SJCRH30 (cell line): ENCODE measurements around the gene MDK. TPM values are rescaled to one million over a fixed set of nuclear protein-coding genes. Genes with fewer than 3 reads are reported as not detected.
A peak's percentile ranks its signal among the peaks of the same experiment; 100 is the strongest.

Source experiments
- DNase-seq, 2 experiments: peaks; one replicate each; pipeline ENCODE4 v3.0.0-alpha.2; 2015 to 2020
- H3K27ac ChIP-seq: fragments of 250-450 bp; sonication (Bioruptor Pico); 2 replicates; pipeline ENCODE4 v1.5.1; 2020; ENCODE audit warnings: mild to moderate bottlenecking, moderate library complexity
- H3K27me3 ChIP-seq: fragments of 250-450 bp; sonication (Bioruptor Pico); 2 replicates; pipeline ENCODE4 v1.5.1; 2020; ENCODE audit warnings: mild to moderate bottlenecking, moderate library complexity
- H3K36me3 ChIP-seq: fragments of 250-450 bp; sonication (Bioruptor Pico); 2 replicates; pipeline ENCODE4 v1.5.1; 2020; ENCODE audit warnings: mild to moderate bottlenecking, moderate library complexity
- H3K4me1 ChIP-seq: fragments of 250-450 bp; sonication (Bioruptor Pico); 2 replicates; pipeline ENCODE4 v1.5.1; 2020; ENCODE audit warnings: mild to moderate bottlenecking, moderate library complexity
- H3K4me3 ChIP-seq: fragments of 250-450 bp; sonication (Bioruptor Pico); 2 replicates; pipeline ENCODE4 v1.5.1; 2020; ENCODE audit warnings: mild to moderate bottlenecking, moderate library complexity
- H3K9me3 ChIP-seq: fragments of 250-450 bp; sonication (Bioruptor Pico); replicated peaks from 2 replicates; pipeline ENCODE4 v1.5.1; 2020; ENCODE audit warnings: mild to moderate bottlenecking, moderate library complexity
- total RNA-seq: library from RNA; depleted of rRNA; stranded (reverse); fragments of >200 nt; shearing (Covaris generic); gene quantifications from 2 replicates; pipeline ENCODE4 v1.2.3, GENCODE V29; 2014

MDK gene
- total RNA-seq, 1 experiment from 2014 or later = 122 TPM

GRCh38 chr11:46389450-46390330 lies 8.2 kb downstream of the MDK start:
- Histone ChIP-seq H3K36me3 (no peaks in the 10 kb centered on the region), H3K27ac (no peak overlapping the region), H3K27me3 (no peaks in the 10 kb centered on the region), H3K4me3 (peak overlapping the region; percentile 56), H3K9me3 (no peaks in the 10 kb centered on the region), H3K4me1 (peaks cover 10% of the 10 kb centered on the region)
- peak; percentile 89 to 90 for DNase-seq

DNA sequence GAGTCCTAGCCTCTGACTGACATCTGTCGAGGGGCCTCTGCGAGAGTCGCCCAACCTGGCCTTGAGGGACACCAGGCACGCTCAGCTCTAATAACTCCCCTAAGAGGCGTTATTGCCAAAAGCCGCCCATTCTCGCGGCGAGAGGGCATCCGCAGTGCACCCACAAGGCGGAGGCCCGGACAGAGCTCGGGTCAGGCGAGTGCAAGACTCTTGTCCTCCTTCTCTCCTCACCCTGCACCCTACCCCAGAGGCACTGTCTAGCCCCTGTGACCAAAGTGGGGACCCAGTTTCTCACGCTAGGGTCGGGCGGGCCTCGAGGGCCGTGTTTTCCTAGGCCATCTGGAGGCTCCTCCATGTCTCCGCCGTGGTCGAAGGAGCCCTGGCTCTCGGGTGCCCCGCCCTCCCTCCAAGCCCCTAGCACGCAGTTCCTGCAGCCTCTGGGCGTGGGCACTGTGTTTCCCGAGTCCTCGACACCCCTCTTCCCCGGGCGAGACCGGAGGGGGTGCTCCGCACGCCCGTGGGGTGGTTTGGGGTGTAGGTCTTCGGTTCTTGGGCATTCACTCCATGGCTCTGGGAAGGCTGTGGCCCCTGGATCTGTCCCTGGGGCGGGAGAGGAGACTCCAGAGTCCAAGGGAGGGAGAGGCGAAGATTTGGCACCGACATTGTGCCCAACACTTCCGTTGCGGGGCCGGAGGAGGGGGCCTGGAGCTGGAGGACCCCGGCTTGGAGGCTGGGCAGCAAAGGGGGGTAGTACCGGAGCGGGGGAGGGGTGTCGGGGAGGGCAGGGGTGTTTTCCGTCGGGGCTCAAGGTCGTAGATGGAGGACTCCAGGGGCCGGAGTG lies 9.1 kb downstream of the MDK start:
- no peak for DNase-seq
- peak overlapping the region; percentile 85 for H3K4me3 ChIP-seq

DNA sequence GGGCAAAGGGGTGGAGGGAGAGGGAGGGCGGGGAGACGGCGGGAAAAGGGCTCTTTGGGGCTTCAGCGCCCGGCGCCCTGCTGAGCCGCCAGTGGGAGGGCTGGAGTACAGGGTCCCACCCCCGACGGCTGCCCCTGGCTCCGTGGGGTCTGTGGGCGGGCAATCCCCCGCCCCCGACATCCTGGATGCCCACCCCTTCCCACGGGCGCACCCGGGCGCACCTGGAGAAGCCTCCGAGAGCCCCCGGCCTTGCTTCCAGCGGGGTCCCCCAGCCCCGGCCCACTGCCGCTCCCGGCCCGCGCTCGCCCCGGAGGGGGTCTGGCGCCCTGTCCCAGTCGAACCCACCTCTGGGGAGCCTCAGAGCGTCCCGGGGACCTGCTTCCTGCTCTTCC lies 9.7 kb downstream of the MDK start:
- Histone ChIP-seq H3K27ac (no peak overlapping the region), H3K9me3 (no peaks in the 10 kb centered on the region), H3K27me3 (no peaks in the 10 kb centered on the region), H3K4me3 (peak overlapping the region; percentile 85), H3K4me1 (peaks cover 10% of the 10 kb centered on the region), H3K36me3 (no peaks in the 10 kb centered on the region)
- DNase-seq = no peak

More for the DNA sequence above, 9.1 kb downstream of the MDK start:
- no peaks in the 10 kb centered on the region for H3K27me3 ChIP-seq
- H3K4me1 ChIP-seq = peaks cover 10% of the 10 kb centered on the region
- no peaks in the 10 kb centered on the region for H3K9me3 ChIP-seq
- H3K36me3 ChIP-seq = no peaks in the 10 kb centered on the region
- no peak overlapping the region for H3K27ac ChIP-seq

DNA sequence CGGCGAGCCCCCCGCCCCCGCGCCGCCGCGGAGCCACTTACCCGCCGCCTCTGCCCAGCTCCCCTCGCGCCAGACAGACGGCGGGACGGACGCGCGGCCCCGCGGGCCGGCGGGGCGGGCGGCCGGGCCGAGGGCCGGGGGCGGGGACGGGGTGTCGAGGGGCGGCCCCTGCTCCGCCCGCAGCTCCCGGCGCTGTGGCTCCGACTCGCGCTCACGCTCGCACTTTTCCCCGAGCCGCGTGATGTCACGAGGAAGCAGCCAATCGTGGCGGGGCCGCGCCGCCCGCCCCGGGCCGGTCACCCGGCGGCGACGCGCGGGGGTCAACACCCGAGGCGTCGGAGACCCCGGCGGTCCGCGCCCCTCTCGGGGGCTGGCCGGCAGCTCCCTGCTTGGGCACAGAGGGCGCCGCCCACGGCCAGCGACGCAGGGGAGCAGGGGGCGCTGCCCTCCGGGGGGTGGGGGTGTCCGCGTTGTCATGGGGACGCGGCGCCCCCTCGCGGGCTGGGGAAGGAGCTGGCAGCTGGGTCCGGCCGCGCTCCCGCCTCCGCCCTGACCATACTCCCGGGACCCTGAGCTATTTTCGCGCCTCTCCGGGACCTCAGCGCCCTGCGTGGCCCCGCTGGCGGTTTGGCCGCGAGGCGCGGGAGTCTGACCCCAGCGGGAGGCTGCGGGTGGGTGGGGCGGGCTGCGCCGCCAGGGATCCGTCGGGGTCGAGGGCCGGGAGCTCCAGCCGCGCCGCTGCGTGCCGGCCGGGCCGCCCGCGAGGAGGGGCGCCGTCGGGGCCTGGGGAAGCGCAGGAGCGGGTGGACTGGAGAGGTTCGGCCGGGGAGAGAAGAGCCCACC lies 10.3 kb downstream of the MDK start, which contains the start of gene CHRM4:
TSS of gene CHRM4 (minus strand) at position 199 of the 843 bp plus-strand sequence. CDS start 5,219 bp downstream, outside the sequence.
- Histone ChIP-seq H3K4me3 (peak within 1 kb of the TSS; percentile 85), H3K9me3 (no peaks in the 10 kb centered on the region), H3K4me1 (peaks cover 10% of the 10 kb centered on the region), H3K27ac (no peak within 1 kb of the TSS), H3K36me3 (no peaks in the 10 kb centered on the region), H3K27me3 (no peaks in the 10 kb centered on the region)
- peak; percentile 78 to 79 for DNase-seq

DNA sequence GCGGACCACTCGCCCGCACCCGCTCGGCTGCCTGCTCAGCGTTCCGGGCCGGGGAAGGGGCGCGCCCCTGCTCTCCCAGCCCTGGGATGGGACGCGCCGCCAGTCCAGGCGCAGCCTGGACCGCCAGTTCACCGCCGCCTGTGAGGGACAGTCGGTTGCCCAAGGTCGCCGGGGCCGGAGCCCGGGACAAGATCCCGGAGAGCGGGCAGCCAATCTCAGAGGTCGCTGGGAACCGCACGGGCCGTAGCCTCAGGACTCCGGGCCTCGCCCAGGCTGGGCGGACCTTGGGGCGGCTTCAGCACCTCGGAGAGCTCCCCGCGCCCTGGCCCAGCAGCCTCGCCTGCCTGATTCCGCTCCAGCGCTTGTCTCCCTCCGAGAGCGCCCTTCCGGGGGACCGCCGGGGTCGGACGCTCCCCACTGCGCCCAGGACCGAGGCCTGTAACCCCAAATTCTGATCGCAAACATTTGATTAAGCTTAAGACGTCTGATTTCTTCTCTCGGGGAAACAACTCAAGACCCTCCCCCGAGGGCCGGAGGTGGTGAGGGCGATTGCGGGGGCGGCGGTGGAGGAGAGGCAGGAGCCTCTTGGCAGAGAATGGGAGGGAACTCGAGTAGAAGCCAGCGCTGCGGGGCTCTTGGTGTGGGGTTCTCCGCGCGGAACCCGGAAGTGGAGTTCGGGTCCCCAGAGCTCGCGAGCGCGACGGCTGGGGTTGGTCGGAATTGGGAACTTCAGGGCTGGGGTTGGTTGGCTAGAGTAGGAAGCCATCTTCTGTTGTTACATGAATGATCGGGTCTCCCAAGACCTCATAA lies 11.2 kb downstream of the MDK start:
- Histone ChIP-seq H3K4me1 (peaks cover 10% of the 10 kb centered on the region), H3K4me3 (peak overlapping the region; percentile 85), H3K36me3 (no peaks in the 10 kb centered on the region; the same call in 1 of the 2 replicates), H3K27ac (no peak overlapping the region), H3K27me3 (no peaks in the 10 kb centered on the region), H3K9me3 (no peaks in the 10 kb centered on the region)
- DNase-seq = peak; percentile 77 to 85

DNA sequence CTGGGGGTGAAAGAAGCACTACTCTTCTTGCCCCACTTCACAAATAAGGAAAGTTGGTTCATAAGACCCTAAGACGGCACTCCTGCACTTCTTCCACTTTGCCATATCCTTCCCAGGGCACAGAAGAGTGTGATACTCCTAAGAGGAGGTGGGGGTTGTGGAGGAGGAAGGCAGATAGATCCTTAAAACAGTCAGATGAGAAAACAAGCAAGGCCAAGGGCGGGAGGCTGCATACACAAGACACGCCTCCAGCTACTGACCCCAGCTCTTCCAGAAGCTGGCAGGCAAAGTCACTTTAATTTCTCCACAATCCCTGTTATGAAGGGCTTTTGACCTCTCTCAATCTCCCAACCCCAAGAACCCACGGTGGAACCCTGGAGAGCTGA lies 11.8 kb downstream of the MDK start:
- Histone ChIP-seq H3K36me3 (no peaks in the 10 kb centered on the region; the same call in 1 of the 2 replicates), H3K27ac (no peak overlapping the region), H3K4me3 (no peak overlapping the region), H3K27me3 (no peaks in the 10 kb centered on the region), H3K4me1 (peaks cover 9% of the 10 kb centered on the region), H3K9me3 (no peaks in the 10 kb centered on the region)
- no peak for DNase-seq

DNA sequence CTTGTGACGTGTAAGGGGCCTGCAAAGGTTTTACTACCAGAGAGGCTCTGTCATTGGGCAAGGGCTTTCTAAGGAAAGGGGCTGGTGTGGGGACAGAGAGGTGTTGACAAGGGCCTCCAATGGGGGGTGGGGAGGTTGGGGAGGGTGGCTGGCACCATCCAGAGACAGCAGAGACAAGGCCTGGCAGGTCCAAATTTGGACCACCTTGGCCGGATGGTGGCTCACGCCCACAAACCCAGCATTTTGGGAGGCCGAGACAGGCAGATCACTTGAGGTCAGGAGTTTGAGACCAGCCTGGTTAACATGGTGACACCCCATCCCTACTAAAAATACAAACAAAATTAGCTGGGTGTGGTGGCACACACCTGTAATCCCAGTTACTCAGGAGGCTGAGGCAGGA lies 12.3 kb downstream of the MDK start:
- no peak for DNase-seq
- Histone ChIP-seq H3K27ac (no peak overlapping the region), H3K27me3 (no peaks in the 10 kb centered on the region), H3K36me3 (no peaks in the 10 kb centered on the region; the same call in 1 of the 2 replicates), H3K4me1 (peaks cover 4% of the 10 kb centered on the region), H3K9me3 (no peaks in the 10 kb centered on the region), H3K4me3 (no peak overlapping the region)

DNA sequence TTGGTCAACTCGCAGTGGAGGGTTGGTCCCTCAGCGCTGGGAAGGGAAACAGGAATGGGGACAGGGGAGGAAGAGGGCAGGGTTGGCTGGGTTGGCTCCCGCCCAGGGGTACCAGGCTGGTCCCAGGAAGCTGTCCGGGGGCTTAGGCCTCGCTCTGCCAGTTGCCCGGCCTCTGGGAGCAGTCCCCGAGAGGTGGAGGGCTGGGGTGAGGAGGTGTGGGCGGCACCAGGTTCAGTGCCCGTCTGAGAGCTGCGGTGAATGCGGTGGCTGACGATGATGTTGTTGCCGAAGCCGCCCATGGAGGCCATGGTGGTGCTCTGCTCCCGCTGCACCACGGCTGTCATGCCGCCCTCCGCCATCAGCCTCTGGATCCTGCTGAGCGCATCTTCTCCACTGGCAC lies 16.1 kb downstream of the MDK start:
- no peaks in the 10 kb centered on the region for H3K4me1 ChIP-seq
- H3K27me3 ChIP-seq = no peaks in the 10 kb centered on the region
- H3K27ac ChIP-seq = no peak overlapping the region
- peaks cover 4% of the 10 kb centered on the region; the same call in 1 of the 2 replicates for H3K36me3 ChIP-seq
- no peak for DNase-seq
- H3K9me3 ChIP-seq = no peaks in the 10 kb centered on the region
- no peak overlapping the region for H3K4me3 ChIP-seq

GRCh38 chr11:46402957-46403902 lies 21.8 kb downstream of the MDK start:
- no peak overlapping the region for H3K27ac ChIP-seq
- no peaks in the 10 kb centered on the region for H3K27me3 ChIP-seq
- no peaks in the 10 kb centered on the region for H3K9me3 ChIP-seq
- DNase-seq = no peak
- no peaks in the 10 kb centered on the region for H3K4me1 ChIP-seq
- no peak overlapping the region for H3K4me3 ChIP-seq
- peaks cover 12% of the 10 kb centered on the region; the same call in 1 of the 2 replicates for H3K36me3 ChIP-seq

GRCh38 chr11:46404476-46405017 lies 23.1 kb downstream of the MDK start:
- no peaks in the 10 kb centered on the region for H3K27me3 ChIP-seq
- no peak overlapping the region for H3K27ac ChIP-seq
- no peaks in the 10 kb centered on the region for H3K4me1 ChIP-seq
- peaks cover 22% of the 10 kb centered on the region; the same call in 1 of the 2 replicates for H3K36me3 ChIP-seq
- no peak overlapping the region for H3K4me3 ChIP-seq
- no peaks in the 10 kb centered on the region for H3K9me3 ChIP-seq
- DNase-seq = no peak

DNA sequence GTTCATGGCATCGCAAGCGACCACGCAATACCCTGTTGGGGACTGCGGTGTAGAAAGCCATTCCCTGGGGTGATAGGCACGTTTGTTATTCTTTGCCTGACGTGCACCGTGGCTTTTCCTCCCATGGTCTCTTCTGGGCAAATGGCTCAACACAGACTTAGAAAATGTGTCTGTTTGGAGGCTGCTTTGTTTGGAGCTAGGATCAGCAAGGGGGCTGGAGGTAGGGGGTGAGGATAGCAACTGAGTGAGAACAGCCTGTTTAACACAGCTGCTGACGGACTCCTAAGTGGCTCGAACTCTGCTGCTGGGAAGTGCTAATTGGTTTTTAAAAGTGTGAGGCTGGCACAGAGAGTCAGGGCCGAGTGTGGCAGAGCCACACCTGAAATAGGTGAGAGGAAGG lies 26.2 kb downstream of the MDK start:
- DNase-seq = no peak
- Histone ChIP-seq H3K27me3 (no peaks in the 10 kb centered on the region), H3K4me3 (no peak overlapping the region), H3K9me3 (no peaks in the 10 kb centered on the region), H3K4me1 (no peaks in the 10 kb centered on the region), H3K27ac (no peak overlapping the region), H3K36me3 (peaks cover 20% of the 10 kb centered on the region; the same call in 1 of the 2 replicates)

DNA sequence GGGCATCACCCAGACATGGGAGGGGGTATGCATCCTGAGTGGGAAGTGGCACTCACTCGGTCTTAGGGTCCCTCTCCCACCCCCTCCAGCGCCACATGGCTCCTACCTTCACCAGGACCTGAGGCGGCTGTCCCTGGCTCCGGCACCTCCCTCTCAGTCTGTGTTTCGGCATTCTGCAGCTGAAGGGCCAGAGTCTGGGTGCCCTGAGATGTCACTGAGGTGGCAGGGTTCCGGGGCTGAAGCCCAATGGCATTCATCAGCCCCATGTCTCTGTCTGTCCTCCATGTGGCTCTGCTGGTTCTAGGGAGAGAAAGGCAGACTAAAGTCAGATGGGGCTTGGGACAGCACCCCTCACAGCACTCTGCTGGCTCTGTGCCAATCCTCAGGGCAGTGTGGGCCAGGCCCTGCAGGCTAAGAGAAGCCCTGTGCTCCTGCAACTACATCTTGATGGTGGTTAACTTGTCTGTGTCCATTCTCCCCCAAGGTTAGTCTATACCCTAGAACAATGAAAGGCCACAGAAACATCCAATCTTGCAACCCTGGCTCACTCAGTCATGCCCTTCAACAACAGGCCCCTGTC lies 27.0 kb downstream of the MDK start:
- Histone ChIP-seq H3K4me1 (no peaks in the 10 kb centered on the region), H3K36me3 (peaks cover 20% of the 10 kb centered on the region; the same call in 1 of the 2 replicates), H3K27me3 (no peaks in the 10 kb centered on the region), H3K4me3 (no peak overlapping the region), H3K9me3 (no peaks in the 10 kb centered on the region), H3K27ac (no peak overlapping the region)
- DNase-seq = peak in 1 of 2 experiments; percentile 26
